ENCODE data around the gene SHROOM3.

SHROOM3 gene

GRCh38 chr4:76674983-76675382 lies 240.0 kb downstream of the SHROOM3 start:
- DNase-seq, result no peak

DNA sequence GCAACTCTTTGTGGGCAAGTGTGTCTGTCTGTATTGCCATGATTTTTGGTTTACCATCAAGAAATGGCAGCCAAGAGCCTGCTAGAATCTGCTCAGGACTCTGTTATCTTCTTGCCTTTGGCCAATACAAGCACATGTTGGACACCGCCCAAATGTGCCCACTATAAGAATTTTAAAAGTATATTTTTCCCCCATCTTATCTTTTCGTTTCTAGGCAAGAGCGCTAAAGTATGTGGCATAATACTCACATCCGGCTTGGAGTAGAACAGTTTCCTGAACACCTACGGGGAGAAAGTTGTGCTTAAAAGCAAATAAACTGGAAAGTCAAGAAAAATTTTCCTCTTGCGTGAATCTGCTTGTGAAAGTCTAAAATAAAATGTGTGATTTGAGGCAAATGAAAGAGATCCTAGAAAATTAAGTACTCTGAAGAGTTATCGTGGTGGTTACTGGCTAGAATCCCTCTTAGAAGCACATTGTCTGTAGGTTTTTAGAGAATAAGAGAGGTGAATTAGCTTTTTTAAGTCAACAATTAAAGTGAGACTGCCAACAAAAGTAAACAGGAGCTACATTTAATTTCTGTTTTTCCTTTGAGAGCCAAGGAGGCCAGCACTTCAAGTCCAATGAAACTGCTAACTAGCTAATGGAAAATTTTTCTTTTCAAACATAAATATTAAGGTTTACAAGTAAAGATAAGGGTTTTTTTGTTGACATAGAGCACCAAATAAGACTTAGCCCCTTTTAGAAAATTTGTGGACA lies 242.7 kb downstream of the SHROOM3 start:
- no peak for DNase-seq

DNA sequence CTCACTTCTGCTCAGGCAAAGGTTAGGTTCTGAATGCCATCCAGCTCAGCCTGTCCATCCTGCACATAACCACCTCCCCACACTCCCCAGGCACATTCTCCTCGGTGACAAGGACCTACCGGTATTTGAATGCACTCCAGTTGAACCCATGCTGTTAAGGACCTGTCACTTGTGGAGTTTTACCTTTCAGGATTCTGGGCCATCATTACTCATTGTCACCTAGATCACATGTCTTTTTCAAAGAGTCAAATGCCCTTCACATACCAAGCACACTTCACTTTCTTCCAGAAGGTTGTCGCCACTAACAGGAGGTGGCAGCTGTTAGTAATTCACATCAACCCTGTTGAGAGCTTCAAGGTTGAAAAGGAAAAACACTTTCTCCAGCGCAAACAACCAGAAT lies 244.7 kb downstream of the SHROOM3 start:
- no peak for DNase-seq

DNA sequence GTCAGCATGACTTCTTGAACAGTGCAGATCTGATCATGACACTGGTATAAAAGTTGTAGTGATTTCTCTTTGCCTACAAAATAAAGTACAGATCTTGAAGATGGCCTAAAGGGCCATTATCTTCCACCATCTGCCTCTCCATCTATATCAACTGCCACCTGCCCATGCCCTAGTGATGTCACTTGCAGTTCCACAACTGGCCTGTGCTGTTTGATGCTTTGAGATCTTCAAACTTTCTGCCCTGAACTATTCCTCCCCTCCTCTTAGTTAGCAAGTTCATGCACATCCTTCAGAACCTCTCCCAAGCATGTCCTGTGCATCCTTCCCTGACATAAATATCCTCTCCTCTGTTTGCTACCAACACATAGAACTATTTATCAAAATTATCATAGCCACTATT lies 245.9 kb downstream of the SHROOM3 start:
- no peak for DNase-seq

DNA sequence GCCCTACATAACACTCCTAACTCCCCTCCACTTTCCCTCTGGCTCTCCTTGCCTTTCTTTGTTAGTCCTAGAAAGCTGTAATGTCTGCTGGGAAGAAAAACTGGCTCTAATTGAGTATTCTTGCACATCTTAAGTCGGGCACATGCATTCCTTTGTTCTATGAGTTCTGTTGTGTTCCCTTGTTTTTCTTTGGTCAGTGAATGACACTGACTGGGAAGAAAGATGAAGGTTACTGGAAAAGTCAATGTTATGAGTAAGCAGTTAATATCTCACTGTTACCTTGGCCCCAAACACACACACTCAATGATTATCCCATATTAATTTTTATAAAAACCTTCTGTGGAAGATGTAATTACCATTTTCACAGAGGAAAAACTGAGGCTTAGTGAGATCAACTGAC lies 247.0 kb downstream of the SHROOM3 start:
- DNase-seq, result no peak

GRCh38 chr4:76683144-76683543 lies 248.1 kb downstream of the SHROOM3 start:
- no peak for DNase-seq

DNA sequence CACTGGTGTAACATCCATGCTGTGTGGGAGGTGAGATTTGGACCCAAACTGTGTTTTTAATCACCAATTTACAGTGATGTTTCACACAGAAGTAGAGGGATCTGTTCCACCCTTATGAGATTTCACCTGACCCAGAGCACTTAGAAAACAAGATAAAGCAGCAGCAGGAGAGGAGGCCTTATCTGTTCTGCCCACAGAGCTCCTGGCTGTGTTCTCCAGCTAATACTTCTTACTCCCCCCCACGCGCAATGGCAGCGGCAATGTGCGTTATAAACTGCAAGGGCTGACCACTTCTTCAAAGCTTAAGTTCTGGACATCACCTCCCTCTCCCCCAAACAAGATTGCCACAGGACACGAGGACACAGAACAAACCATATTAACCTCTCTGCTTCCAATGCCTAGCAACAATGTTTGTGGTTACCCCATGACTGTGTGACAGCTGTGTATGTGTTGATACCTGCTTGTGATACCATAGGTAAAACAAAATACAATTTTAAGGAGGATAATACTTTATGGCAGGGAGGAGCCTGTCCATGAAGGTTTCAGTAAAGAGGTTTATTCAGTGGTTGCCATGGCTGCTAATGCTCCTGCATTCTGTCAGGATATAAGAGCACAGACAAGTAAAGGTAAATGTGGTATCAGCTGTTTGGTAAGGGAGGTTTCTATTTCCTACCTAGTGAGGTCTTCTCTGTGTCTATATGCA lies 252.9 kb downstream of the SHROOM3 start:
- no peak for DNase-seq

DNA sequence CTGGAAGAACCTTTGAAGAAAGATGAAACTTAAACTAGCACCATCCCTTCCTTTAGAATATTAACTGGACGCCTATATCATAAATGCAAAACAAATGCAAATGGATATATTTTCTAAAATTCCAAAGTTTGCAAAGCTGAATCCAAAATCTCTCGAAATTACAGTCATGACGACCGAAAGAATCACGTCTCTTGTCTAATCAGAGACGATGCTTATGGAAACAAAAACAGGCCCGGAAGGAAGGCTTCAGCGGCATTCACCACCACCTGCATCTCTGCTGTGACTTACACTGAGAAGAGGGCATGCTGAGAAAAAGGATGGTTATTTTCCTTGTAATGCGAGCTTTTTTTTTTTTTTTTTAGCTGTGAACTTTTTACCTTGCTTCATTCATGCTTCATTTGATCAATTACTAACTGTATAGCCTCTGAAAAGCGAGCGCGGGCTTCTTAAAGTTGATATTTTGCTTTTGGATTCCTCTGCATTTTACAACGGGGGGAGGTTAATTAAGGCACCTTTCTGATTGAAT lies 253.7 kb downstream of the SHROOM3 start:
- no peak for DNase-seq

DNA sequence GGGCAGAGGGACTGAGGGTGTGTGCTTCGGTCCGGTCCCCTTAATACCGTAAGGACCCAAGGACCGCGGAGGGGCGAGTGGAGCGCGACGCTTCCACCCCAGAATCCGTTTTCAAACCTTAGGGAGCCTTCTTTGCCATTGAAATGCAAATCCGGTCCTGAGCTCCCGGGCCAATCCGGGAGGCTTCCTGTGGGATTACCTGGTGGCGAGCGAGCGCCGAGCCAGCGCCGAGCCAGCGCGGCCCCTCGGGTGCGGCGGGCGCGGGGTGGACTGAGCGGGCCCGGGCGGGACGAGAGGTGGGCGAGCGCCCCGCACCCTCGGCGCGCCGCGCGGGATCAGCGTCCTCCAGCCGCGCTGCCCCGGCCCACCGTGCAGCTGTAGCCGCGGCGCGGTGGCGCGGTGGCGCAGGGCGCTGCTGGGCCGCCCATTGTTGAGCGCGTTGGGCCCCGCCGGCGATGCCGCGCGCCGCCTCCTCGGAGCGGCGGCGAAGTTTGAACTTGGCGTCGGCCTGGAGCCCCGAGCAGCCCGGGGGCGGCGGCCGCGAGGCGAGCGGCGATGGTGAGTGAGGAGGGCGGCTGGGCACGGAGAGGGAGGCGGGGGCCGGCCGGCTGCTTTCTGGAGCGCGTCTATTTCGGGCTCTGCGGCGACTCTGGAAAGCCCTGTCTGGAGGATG lies 254.3 kb downstream of the SHROOM3 start:
- no peak for DNase-seq

DNA sequence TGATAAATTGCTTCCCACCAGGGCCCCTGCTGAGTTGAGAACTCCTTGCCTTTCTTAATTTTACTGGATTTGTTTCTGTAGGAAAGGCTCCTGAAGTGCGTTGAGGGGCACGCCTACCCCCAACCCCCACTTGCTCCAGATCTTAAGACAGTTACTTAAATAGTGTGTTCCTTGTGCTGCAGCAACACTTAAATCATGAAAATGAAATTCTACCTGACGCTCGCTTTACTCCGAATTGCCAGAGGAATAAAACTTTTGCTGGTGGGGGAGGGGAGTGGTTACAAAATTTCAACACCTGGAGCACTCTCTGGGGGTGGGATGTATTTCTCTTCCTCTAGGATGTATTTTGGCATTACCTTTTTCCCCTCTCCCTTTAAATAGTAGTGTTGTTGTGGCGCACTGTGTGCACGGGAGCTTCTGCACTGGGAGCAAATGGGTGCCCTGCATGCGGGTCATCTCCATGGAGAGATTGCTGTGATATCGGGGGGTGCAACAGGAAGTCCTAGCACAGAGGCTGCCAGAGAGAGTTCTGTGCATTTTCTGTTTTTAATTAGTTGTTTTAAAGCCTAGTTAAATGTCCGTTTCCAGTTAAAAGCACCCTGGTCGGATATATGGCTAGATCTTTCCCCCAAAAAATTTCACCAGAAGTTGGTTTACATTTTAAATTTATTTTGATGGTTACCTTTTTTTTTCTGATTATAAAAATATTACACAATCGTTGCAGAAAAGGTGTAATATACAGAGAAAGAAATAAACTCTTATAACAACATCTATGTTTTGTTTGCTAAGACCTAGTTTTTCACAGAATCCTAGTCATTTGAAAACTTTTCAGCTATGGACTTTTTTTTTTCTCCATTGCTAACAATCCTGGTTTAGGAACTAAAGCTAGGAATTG lies 255.2 kb downstream of the SHROOM3 start:
- DNase-seq, result no peak

DNA sequence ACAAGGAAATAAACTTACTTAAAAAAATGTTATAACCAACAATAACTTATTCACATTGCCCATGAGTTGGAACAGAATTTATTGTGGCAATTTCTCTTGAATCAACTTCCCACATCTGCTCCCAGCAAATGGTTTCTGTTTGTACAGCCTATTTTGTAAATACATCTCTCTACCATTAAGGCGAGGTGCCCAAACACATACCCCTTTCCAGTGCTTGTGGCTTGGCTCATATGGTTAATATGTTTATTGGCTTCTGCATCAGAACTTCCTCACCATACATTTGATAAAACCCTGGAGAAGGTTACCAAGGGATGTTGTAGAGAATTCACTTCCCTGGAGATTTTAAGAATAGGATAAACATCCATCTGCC lies 255.9 kb downstream of the SHROOM3 start:
- DNase-seq, result no peak

DNA sequence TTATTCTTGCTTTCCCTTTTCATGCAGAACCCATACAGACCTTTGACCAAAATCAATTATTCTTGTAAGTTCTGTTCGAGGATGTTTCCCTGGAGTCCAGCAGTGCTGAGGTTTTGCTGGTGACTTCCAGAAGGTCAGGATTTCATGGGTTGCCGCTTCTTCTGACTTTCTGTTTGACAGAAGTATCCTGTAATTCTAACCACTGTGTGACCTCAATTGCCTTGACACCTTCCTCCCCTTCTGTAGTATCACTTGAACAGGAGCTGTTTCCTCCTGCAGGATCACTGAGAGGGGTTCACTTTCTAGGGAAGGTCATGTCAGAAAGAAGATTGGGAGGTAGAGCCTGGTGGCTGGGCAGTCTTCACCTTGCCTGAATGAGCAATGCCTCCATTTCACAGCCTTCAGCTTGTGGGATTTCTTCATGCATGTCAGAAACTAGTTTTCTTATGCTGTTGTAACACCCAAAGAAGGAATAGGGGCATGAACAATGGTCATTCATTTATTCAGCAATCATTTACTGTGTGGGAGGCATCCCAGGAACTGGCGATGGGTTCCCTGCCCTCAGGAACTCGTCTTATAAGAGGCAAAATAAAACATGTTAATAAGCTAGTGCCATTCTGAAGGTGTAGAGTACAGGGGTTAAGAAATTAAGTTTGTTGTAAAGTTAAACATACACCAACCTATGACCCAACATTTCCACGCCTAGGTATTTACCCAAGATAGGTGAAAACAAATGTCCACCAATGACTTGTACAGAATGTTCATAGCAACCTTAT lies 257.0 kb downstream of the SHROOM3 start:
- DNase-seq, result no peak

- no peak for DNase-seq
These were observed 257.7 kb downstream of the SHROOM3 start for GRCh38 chr4:76692761-76693160.

- no peak for DNase-seq
These were observed 259.0 kb downstream of the SHROOM3 start for GRCh38 chr4:76694056-76694455.

DNA sequence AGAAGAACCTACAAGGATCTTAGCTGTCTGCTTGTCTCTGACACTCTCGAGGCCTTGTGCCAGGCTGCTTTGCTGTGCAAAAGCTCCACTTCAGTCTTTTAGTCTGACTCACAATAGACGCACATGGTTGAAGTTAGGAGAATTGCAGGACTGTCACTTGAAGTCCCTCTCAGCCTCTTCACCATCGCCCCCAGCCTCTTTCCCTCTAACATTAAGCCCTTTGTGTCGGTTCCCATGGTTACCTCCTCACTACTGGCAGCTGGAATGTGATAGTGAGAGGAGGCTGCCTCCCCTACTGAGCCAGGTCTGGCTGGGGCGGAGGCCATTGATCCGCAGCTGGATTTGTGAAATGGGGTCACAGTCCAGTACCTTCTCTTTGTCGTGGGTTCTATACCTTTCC lies 261.1 kb downstream of the SHROOM3 start:
- no peak for DNase-seq

DNA sequence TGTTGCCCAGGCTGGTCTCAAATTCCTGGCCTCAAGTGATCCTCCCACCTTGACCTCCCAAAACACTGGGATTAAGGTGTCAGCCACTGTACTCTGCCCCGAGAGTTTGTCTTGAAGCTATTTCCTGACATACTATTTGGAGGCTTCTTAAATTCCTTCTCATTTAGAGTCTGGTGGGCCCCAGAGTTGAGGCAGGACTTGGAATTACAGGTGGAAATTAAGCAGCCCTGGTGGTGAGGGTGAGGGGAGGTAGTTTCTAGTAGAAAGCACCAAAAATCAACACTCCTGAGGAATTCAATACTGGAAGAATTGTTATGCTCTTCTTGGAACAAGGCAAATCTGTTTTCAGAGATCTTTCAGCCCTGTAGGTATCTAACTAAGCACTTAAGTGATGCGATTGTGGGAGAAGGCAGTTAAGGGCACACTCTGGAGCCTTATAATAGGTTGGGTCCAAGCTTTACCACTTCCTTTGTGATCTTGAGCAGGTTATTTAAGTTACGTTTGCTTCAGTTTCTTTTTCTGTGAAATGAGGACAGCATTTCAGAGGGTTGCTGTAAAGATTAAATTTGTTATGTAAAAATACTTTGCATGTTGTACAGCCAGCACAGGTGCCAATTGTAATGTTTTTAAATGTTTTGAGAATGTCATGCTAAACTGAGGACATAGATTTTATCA lies 262.2 kb downstream of the SHROOM3 start:
- DNase-seq, result no peak

GRCh38 chr4:76698141-76698540 lies 263.1 kb downstream of the SHROOM3 start:
- DNase-seq, result no peak

- no peak for DNase-seq
These were observed 264.8 kb downstream of the SHROOM3 start for GRCh38 chr4:76699751-76700310.

GRCh38 chr4:76702440-76703122 lies 267.6 kb downstream of the SHROOM3 start:
- no peak for DNase-seq

GRCh38 chr4:76703123-76703490 lies 268.1 kb downstream of the SHROOM3 start:
- no peak for DNase-seq

DNA sequence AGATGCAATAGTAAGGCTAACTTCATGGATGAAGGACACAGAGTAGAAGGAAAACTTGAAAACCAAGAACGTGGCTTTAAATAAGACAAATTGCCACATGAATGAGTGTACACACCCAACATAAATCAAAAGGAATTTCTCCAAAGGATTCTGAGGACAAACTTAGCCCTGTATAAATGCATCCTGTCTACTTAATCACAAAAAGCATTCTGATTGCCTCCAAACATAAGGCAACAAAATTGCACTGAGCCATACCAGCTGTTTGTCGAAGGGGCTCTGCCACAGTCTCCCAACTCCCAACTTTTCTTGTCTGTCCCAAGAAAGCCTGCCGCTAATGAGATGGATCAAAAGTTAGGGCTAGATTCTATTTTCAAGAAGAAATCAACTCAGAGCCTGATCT lies 268.6 kb downstream of the SHROOM3 start:
- DNase-seq, result no peak

Data from NK-92 treated with Interleukin-12 subunit alpha and Interleukin-12 subunit beta, amount 100 ng/mL, for 24 hours (cell line).